Endothelial cell of umbilical vein (primary cell): Measurements from ENCODE around the gene KIFAP3. TPM values are rescaled to one million over a fixed set of nuclear protein-coding genes. Genes with fewer than 3 reads are reported as not detected.

Experiments used
- BruUV-seq: library from RNA; stranded (reverse); fragments of 400-500 nt; replicated peaks from 2 replicates; lab custom pipeline; 2021; lab: Mats Ljungman, UMichigan
- CTCF ChIA-PET: fragments of 300-600, 350-600 bp; sonication (Branson Sonifier 250); formaldehyde crosslinking; loops from one replicate; lab custom pipeline; 2021; ENCODE audit warnings: antibody characterized with exemption, inconsistent platforms; lab: Charles Lee
- POLR2A ChIA-PET: fragments of 300-600, 350-600 bp; sonication (Branson Sonifier 250); formaldehyde crosslinking; loops from one replicate; lab custom pipeline; 2021; ENCODE audit warnings: antibody characterized with exemption, inconsistent platforms; lab: Charles Lee
- DNase-seq: peaks from one replicate; pipeline ENCODE4 v3.0.0-alpha.2; 2011; ENCODE audit warnings: low read depth, low spot score
- FAIRE-seq: peaks from 2 replicates; lab custom pipeline; 2011; peaks lifted over from hg19 to GRCh38; lab: Jason Lieb, UNC
- H2AFZ ChIP-seq: 2 replicates; pipeline ENCODE4 v1.6.0; 2012; ENCODE audit warnings: low read depth, low read length, control low read depth, inconsistent platforms
- H3K27ac ChIP-seq: 2 replicates; pipeline ENCODE4 v1.5.1; 2011; ENCODE audit warnings: low read depth, mild to moderate bottlenecking, control low read depth, low read length, moderate library complexity; ENCODE audit not compliant: insufficient read depth
- H3K27me3 ChIP-seq, 2 experiments: 2 replicates each; pipeline versions ENCODE4 v1.6.0 to v1.6.1; 2011; ENCODE audit warnings: low read length in 2 of 2, mixed read lengths in 1 of 2; ENCODE audit not compliant: control insufficient read depth in 2 of 2, insufficient read depth in 2 of 2
- H3K36me3 ChIP-seq, 2 experiments: 2 replicates in 1 of 2; 3 replicates in 1 of 2; pipeline ENCODE4 v1.5.1; 2011; ENCODE audit warnings: low read length in 2 of 2, mild to moderate bottlenecking in 1 of 2, moderate library complexity in 1 of 2; ENCODE audit not compliant: control insufficient read depth in 2 of 2, insufficient read depth in 2 of 2; ENCODE audit errors: extremely low read depth in 1 of 2
- H3K4me1 ChIP-seq: 3 replicates; pipeline ENCODE4 v1.5.1; 2011; ENCODE audit warnings: mild to moderate bottlenecking, low read length; ENCODE audit not compliant: control insufficient read depth, insufficient read depth; ENCODE audit errors: extremely low read depth
- H3K4me2 ChIP-seq: 2 replicates; pipeline ENCODE4 v1.6.1; 2011; ENCODE audit warnings: low read length, control low read depth, mixed read lengths; ENCODE audit not compliant: insufficient read depth
- H3K4me3 ChIP-seq, 3 experiments: fragments of 200-600 bp in 1 of 3; sonication (generic), shearing (Covaris generic) in 1 of 3; replicated peaks in 1 of 3; 2 replicates each; pipeline ENCODE4 v1.5.1; 2011 to 2016; ENCODE audit warnings: control low read depth in 3 of 3, low read length in 3 of 3, mild to moderate bottlenecking in 2 of 3, inconsistent platforms in 1 of 3, low read depth in 1 of 3, moderate library complexity in 1 of 3; ENCODE audit not compliant: insufficient read depth in 1 of 3
- H3K79me2 ChIP-seq: 2 replicates; pipeline ENCODE4 v1.6.0; 2012; ENCODE audit warnings: low read length, inconsistent platforms; ENCODE audit not compliant: control insufficient read depth, insufficient read depth
- H3K9ac ChIP-seq: replicated peaks from 2 replicates; pipeline ENCODE3; 2011; ENCODE audit warnings: low read length, control low read depth; ENCODE audit not compliant: insufficient read depth; ENCODE audit errors: extremely low read depth
- H3K9me1 ChIP-seq: replicated peaks from 3 replicates; pipeline ENCODE4 v1.6.0; 2011; ENCODE audit warnings: mild to moderate bottlenecking, low read length; ENCODE audit not compliant: control insufficient read depth, insufficient read depth; ENCODE audit errors: extremely low read depth
- H3K9me3 ChIP-seq: replicated peaks from 2 replicates; pipeline ENCODE4 v1.5.1; 2012; ENCODE audit warnings: low read length, inconsistent platforms; ENCODE audit not compliant: control insufficient read depth, insufficient read depth
- H4K20me1 ChIP-seq: replicated peaks from 2 replicates; pipeline ENCODE3; 2011; ENCODE audit warnings: mild to moderate bottlenecking, low read length; ENCODE audit not compliant: control insufficient read depth, insufficient read depth; ENCODE audit errors: extremely low read depth
- EZH2 ChIP-seq: IDR thresholded peaks from 2 replicates; pipeline ENCODE4 v1.6.1; 2012; ENCODE audit warnings: borderline replicate concordance, low read depth, mild to moderate bottlenecking, moderate library complexity, low read length, inconsistent platforms; ENCODE audit not compliant: severe bottlenecking
- GATA2 ChIP-seq: IDR thresholded peaks from 2 replicates; pipeline ENCODE4 v1.7.0; 2011; ENCODE audit warnings: low read depth, mild to moderate bottlenecking, moderate library complexity, mixed read lengths, low read length; ENCODE audit not compliant: insufficient read length, insufficient read depth
- MAX ChIP-seq: IDR thresholded peaks from 2 replicates; pipeline ENCODE4 v1.6.1; 2011; ENCODE audit not compliant: insufficient read depth, insufficient read length
- MYC ChIP-seq: IDR thresholded peaks from one replicate; pipeline ENCODE4 v1.6.1; 2011; ENCODE audit warnings: mild to moderate bottlenecking, low read depth, low read length
- POLR2A ChIP-seq: IDR thresholded peaks from 2 replicates; pipeline ENCODE4 v1.6.1; 2012; ENCODE audit warnings: low read depth, mild to moderate bottlenecking, control low read depth, low read length
- dilution Hi-C: fragments of 300-500 bp; cut with MboI; formaldehyde crosslinking; loops from one replicate; pipeline ENCODE4 v1.15.0; 2019; ENCODE audit warnings: low sequenced_read_pairs; ENCODE audit not compliant: extremely low pct_ligation_motif_present
- intact Hi-C: fragments of 100-400 bp; cut with micrococcal nuclease; formaldehyde crosslinking; loops from one replicate; pipeline ENCODE4 v1.10.0; 2022
- polyA plus RNA-seq, 4 experiments: library from polyadenylated mRNA; depleted of rRNA in 3 of 4; stranded (reverse) in 3 of 4; unstranded in 1 of 4; fragments of >200 nt; gene quantifications; 2 replicates each; pipeline versions ENCODE4 v1.2.1 to v1.2.3, GENCODE V29; 2011 to 2012; ENCODE audit warnings: missing spikeins in 1 of 4
- total RNA-seq: library from RNA; stranded (reverse); gene quantifications from 2 replicates; pipeline ENCODE4 v1.2.3, GENCODE V29; 2021
- TF ChIP-seq, protein P1 (sequence below), 2 donors: IDR thresholded peaks; 1 replicate in 1 of 2; 2 replicates in 1 of 2; pipeline ENCODE4 v1.5.1; 2011; ENCODE audit warnings: low read length in 2 of 2, mild to moderate bottlenecking in 2 of 2, moderate library complexity in 2 of 2, control low read depth in 1 of 2, inconsistent platforms in 1 of 2, low read depth in 1 of 2; ENCODE audit not compliant: insufficient read depth in 1 of 2; ENCODE audit errors: extremely low read depth in 1 of 2

Gene KIFAP3
- total and polyA plus RNA-seq, 2 donors (not counting 3 experiments of a cell fraction or from before 2014, with no cell fraction given), result 6.4 to 17.5 TPM

GRCh38 chr1:169886422-169886821 is 188.1 kb downstream of the KIFAP3 start:
- no TSS peak for BruUV-seq
- H3K36me3 ChIP-seq, result peaks cover 0 to 5% of the 10 kb centered on the region in 2 experiments
- ChIA-PET CTCF (interaction anchor here (1.8 kb wide), 1 partner anchor 77 kb away, joined by 4 read pairs; no protein-coding TSS in a partner anchor), POLR2A (no interaction called here)
- H3K27me3 ChIP-seq, result no peaks in the 10 kb centered on the region
- no peaks in the 10 kb centered on the region for H4K20me1 ChIP-seq
- FAIRE-seq (no peak), DNase-seq (no peak)
- H2AFZ ChIP-seq, result no peak overlapping the region
- H3K9ac ChIP-seq, result no peak overlapping the region
- no peaks in the 10 kb centered on the region for H3K9me3 ChIP-seq
- no peak overlapping the region for H3K4me2 ChIP-seq
- H3K9me1 ChIP-seq, result no peaks in the 10 kb centered on the region
- intact Hi-C loops, result no loop called here
- H3K79me2 ChIP-seq, result peaks cover 8% of the 10 kb centered on the region
- TF ChIP-seq POLR2A (no peak), GATA2 (no peak), EZH2 (no peak), MAX (no peak), MYC (no peak)
- TF ChIP-seq, protein P1, sequence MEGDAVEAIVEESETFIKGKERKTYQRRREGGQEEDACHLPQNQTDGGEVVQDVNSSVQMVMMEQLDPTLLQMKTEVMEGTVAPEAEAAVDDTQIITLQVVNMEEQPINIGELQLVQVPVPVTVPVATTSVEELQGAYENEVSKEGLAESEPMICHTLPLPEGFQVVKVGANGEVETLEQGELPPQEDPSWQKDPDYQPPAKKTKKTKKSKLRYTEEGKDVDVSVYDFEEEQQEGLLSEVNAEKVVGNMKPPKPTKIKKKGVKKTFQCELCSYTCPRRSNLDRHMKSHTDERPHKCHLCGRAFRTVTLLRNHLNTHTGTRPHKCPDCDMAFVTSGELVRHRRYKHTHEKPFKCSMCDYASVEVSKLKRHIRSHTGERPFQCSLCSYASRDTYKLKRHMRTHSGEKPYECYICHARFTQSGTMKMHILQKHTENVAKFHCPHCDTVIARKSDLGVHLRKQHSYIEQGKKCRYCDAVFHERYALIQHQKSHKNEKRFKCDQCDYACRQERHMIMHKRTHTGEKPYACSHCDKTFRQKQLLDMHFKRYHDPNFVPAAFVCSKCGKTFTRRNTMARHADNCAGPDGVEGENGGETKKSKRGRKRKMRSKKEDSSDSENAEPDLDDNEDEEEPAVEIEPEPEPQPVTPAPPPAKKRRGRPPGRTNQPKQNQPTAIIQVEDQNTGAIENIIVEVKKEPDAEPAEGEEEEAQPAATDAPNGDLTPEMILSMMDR (IDR thresholded peaks at IDR 0.05; ENCODE audit: extremely low read depth in 1 of 2, insufficient read depth in 1 of 2, low read depth in 1 of 2, low read length in 2 of 2), result no peak
- no peak overlapping the region for H3K27ac ChIP-seq
- no peak overlapping the region for H3K4me3 ChIP-seq
- dilution Hi-C loops, result no loop called here
- peaks cover 3% of the 10 kb centered on the region for H3K4me1 ChIP-seq
